ENCODE data around the gene SUCLG2.

The SUCLG2 gene

DNA sequence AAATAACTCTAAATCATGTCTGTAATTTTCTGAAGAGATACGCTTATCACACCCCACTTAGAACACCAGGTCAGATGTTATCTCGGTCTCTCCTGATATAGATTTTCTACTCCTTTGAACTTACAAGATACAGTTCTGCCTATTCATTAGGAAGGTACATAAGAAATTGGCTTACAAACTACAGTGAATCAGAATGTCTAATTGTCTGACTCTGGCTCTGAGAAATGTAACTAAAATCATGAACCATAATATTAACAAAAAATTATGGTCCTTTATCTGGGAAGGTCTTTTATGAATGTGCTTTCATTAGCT is 235.2 kb downstream of the SUCLG2 start:
- Histone ChIP-seq H3K9me2 (ENCODE audit: low read depth, low read length) (no peaks in the 10 kb centered on the region), H4K20me1 (ENCODE audit: insufficient read depth, low read length) (no peaks in the 10 kb centered on the region), H3K27me3 (ENCODE audit: insufficient read depth, low read length) (no peaks in the 10 kb centered on the region), H3K79me2 (ENCODE audit: insufficient read depth, low read length) (no peaks in the 10 kb centered on the region), H3K9me3 (ENCODE audit: low read length) (peaks cover 8% of the 10 kb centered on the region; the same call in 1 of the 2 replicates), H3K9ac (ENCODE audit: low read length) (no peak overlapping the region), H2AFZ (ENCODE audit: low read length) (no peak overlapping the region), H3K4me2 (ENCODE audit: low read length) (no peak overlapping the region), H3K27ac (ENCODE audit: low read depth, low read length, poor library complexity, severe bottlenecking) (no peak overlapping the region), H3K4me1 (ENCODE audit: insufficient read depth, low read length, severe bottlenecking) (no peaks in the 10 kb centered on the region), H3F3A (ENCODE audit: insufficient read depth, low read length) (no peaks in the 10 kb centered on the region), H3K4me3 (ENCODE audit: low read depth, low read length, poor library complexity, severe bottlenecking) (no peak overlapping the region), H3K36me3 (ENCODE audit: insufficient read depth, low read length) (peaks cover 12% of the 10 kb centered on the region; the same call in 1 of the 2 replicates)
- TF ChIP-seq, protein P1, sequence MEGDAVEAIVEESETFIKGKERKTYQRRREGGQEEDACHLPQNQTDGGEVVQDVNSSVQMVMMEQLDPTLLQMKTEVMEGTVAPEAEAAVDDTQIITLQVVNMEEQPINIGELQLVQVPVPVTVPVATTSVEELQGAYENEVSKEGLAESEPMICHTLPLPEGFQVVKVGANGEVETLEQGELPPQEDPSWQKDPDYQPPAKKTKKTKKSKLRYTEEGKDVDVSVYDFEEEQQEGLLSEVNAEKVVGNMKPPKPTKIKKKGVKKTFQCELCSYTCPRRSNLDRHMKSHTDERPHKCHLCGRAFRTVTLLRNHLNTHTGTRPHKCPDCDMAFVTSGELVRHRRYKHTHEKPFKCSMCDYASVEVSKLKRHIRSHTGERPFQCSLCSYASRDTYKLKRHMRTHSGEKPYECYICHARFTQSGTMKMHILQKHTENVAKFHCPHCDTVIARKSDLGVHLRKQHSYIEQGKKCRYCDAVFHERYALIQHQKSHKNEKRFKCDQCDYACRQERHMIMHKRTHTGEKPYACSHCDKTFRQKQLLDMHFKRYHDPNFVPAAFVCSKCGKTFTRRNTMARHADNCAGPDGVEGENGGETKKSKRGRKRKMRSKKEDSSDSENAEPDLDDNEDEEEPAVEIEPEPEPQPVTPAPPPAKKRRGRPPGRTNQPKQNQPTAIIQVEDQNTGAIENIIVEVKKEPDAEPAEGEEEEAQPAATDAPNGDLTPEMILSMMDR (IDR thresholded peaks at IDR 0.05; ENCODE audit: low read length) = no peak
- TF ChIP-seq EZH2 (IDR thresholded peaks at IDR 0.05; ENCODE audit: borderline replicate concordance, low read length) = no peak

DNA sequence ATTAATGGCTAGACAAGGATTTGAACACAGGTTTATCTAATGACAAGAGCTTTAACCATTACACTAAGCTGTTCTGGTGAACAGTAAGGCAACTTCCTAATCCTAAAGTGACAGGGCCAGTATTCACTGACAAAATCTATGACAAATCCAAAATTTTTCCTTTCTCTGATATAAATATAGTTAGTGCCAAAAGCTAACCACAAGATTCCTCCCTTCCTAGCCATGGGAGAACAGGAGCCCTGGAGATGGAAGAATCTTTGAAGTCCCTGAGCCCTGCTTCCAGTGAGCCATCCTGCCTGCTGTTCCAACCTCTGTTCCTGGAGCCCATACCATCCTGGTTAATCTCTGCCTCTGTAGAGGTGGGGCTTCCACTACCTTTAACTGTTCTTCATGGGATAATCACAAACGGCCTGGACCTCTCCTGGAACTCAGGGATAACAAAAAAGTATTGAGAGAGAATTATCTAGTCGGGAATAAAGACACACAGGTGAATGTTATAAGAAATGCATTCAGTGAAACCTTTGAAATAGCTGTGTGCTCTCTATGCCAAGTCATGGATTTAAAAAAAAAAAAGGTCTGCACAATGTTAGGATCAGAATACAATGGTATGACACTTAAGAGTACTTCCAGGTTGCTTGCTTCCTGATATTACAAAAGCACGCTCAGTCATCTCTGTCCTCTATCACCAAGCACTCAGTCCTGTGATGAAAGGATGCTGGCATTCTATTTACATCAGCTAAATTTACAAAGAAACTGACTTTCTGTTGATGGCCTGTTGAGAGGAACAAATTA is 235.8 kb downstream of the SUCLG2 start:
- H3K4me1 ChIP-seq (ENCODE audit: insufficient read depth, low read length, severe bottlenecking) = no peaks in the 10 kb centered on the region
- H3K79me2 ChIP-seq (ENCODE audit: insufficient read depth, low read length) = no peaks in the 10 kb centered on the region
- no peaks in the 10 kb centered on the region for H3K27me3 ChIP-seq (ENCODE audit: insufficient read depth, low read length)
- no peak overlapping the region for H3K4me3 ChIP-seq (ENCODE audit: low read depth, low read length, poor library complexity, severe bottlenecking)
- no peak for TF ChIP-seq EZH2 (IDR thresholded peaks at IDR 0.05; ENCODE audit: borderline replicate concordance, low read length)
- TF ChIP-seq, protein P1 (IDR thresholded peaks at IDR 0.05; ENCODE audit: low read length) = no peak
- H4K20me1 ChIP-seq (ENCODE audit: insufficient read depth, low read length) = no peaks in the 10 kb centered on the region
- H3K9ac ChIP-seq (ENCODE audit: low read length) = no peak overlapping the region
- H3K27ac ChIP-seq (ENCODE audit: low read depth, low read length, poor library complexity, severe bottlenecking) = no peak overlapping the region
- H3K4me2 ChIP-seq (ENCODE audit: low read length) = no peak overlapping the region
- H2AFZ ChIP-seq (ENCODE audit: low read length) = no peak overlapping the region
- no peaks in the 10 kb centered on the region for H3F3A ChIP-seq (ENCODE audit: insufficient read depth, low read length)
- peaks cover 8% of the 10 kb centered on the region; the same call in 1 of the 2 replicates for H3K9me3 ChIP-seq (ENCODE audit: low read length)
- H3K36me3 ChIP-seq (ENCODE audit: insufficient read depth, low read length) = peaks cover 12% of the 10 kb centered on the region; the same call in 1 of the 2 replicates
- no peaks in the 10 kb centered on the region for H3K9me2 ChIP-seq (ENCODE audit: low read depth, low read length)

- no peaks in the 10 kb centered on the region for H3K9me2 ChIP-seq (ENCODE audit: low read depth, low read length)
- H2AFZ ChIP-seq (ENCODE audit: low read length) = no peak overlapping the region
- no peaks in the 10 kb centered on the region for H3K27me3 ChIP-seq (ENCODE audit: insufficient read depth, low read length)
- H3K79me2 ChIP-seq (ENCODE audit: insufficient read depth, low read length) = no peaks in the 10 kb centered on the region
- peaks cover 12% of the 10 kb centered on the region; the same call in 1 of the 2 replicates for H3K36me3 ChIP-seq (ENCODE audit: insufficient read depth, low read length)
- no peak overlapping the region for H3K27ac ChIP-seq (ENCODE audit: low read depth, low read length, poor library complexity, severe bottlenecking)
- no peak overlapping the region for H3K4me2 ChIP-seq (ENCODE audit: low read length)
- H3K9me3 ChIP-seq (ENCODE audit: low read length) = peaks cover 8% of the 10 kb centered on the region; the same call in 1 of the 2 replicates
- no peaks in the 10 kb centered on the region for H4K20me1 ChIP-seq (ENCODE audit: insufficient read depth, low read length)
- no peak overlapping the region for H3K9ac ChIP-seq (ENCODE audit: low read length)
- H3F3A ChIP-seq (ENCODE audit: insufficient read depth, low read length) = no peaks in the 10 kb centered on the region
- no peak overlapping the region for H3K4me3 ChIP-seq (ENCODE audit: low read depth, low read length, poor library complexity, severe bottlenecking)
- no peaks in the 10 kb centered on the region for H3K4me1 ChIP-seq (ENCODE audit: insufficient read depth, low read length, severe bottlenecking)
- no peak for TF ChIP-seq EZH2 (IDR thresholded peaks at IDR 0.05; ENCODE audit: borderline replicate concordance, low read length)
- TF ChIP-seq, protein P1 (IDR thresholded peaks at IDR 0.05; ENCODE audit: low read length) = no peak
Measured at GRCh38 chr3:67416703-67417102, 237.7 kb downstream of the SUCLG2 start.

Data from OCI-LY1 (cell line).